Kidney epithelial cell (primary cell): ENCODE measurements around the gene CD177. TPM values are rescaled to one million over a fixed set of nuclear protein-coding genes. Genes with fewer than 3 reads are reported as not detected.
"Not testable (repeated sequence)": the region's sequence is repeated elsewhere in the genome, so short reads cannot be mapped to it uniquely, and the experiment has no call there.

Source experiments
- DNase-seq: peaks from one replicate; pipeline ENCODE4 v3.0.0-alpha.2; 2010; ENCODE audit warnings: low read depth
- H3K27me3 ChIP-seq: 2 replicates; pipeline ENCODE4 v1.6.0; 2011; ENCODE audit warnings: low read length; ENCODE audit not compliant: control insufficient read depth, insufficient read depth
- H3K36me3 ChIP-seq: 2 replicates; pipeline ENCODE4 v1.5.1; 2011; ENCODE audit warnings: low read length; ENCODE audit not compliant: control insufficient read depth, insufficient read depth
- H3K4me3 ChIP-seq: 2 replicates; pipeline ENCODE4 v1.5.1; 2011; ENCODE audit warnings: low read depth, mild to moderate bottlenecking, control low read depth, low read length
- total RNA-seq: library from RNA; depleted of rRNA; stranded (reverse); fragments of >200 nt; gene quantifications from 2 replicates; pipeline ENCODE4 v1.2.3, GENCODE V29; 2015
- TF ChIP-seq, protein P1 (sequence below): IDR thresholded peaks from 2 replicates; pipeline ENCODE4 v1.5.1; 2011; ENCODE audit warnings: mild to moderate bottlenecking, moderate library complexity, low read length, control low read depth, inconsistent platforms; ENCODE audit not compliant: insufficient read depth, poor library complexity, severe bottlenecking

The CD177 gene
- total RNA-seq, 1 donor from 2014 or later: 0.13 TPM

DNA sequence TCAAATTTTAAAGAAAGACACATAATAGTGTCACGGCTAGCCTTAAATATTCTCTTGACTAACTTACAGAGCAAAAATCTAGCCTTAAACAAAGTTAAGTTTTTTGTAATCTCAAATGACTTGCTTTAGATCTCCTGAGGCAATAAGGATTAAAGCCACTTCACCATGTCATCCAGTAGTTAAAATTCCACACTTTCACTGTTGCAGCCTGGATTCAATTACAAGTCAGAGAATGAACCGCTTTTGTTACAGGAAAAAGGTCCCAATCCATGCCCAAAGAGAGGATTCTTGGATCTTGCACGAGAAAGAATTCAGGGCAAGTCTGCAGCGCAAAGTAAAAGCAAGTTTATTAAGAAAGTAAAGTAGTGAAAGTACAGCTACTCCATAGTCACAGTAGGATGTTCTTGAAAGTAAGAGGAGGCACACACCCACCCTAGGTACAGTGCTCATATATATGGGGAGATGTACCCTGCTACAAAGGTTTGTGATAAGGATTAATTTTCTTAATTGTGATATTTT lies 34.6 kb upstream of the CD177 start:
- Histone ChIP-seq H3K27me3 (no peaks in the 10 kb centered on the region), H3K4me3 (no peak overlapping the region), H3K36me3 (no peaks in the 10 kb centered on the region)
- no peak for DNase-seq
- TF ChIP-seq, protein P1, sequence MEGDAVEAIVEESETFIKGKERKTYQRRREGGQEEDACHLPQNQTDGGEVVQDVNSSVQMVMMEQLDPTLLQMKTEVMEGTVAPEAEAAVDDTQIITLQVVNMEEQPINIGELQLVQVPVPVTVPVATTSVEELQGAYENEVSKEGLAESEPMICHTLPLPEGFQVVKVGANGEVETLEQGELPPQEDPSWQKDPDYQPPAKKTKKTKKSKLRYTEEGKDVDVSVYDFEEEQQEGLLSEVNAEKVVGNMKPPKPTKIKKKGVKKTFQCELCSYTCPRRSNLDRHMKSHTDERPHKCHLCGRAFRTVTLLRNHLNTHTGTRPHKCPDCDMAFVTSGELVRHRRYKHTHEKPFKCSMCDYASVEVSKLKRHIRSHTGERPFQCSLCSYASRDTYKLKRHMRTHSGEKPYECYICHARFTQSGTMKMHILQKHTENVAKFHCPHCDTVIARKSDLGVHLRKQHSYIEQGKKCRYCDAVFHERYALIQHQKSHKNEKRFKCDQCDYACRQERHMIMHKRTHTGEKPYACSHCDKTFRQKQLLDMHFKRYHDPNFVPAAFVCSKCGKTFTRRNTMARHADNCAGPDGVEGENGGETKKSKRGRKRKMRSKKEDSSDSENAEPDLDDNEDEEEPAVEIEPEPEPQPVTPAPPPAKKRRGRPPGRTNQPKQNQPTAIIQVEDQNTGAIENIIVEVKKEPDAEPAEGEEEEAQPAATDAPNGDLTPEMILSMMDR: no peak

GRCh38 chr19:43320546-43320945 lies 32.9 kb upstream of the CD177 start:
- Histone ChIP-seq H3K4me3 (no peak overlapping the region), H3K36me3 (no peaks in the 10 kb centered on the region), H3K27me3 (no peaks in the 10 kb centered on the region)
- DNase-seq: no peak
- TF ChIP-seq, protein P1: no peak

- not testable (repeated sequence) for H3K36me3 ChIP-seq
These were observed 26.7 kb upstream of the CD177 start for GRCh38 chr19:43326761-43327160.

DNA sequence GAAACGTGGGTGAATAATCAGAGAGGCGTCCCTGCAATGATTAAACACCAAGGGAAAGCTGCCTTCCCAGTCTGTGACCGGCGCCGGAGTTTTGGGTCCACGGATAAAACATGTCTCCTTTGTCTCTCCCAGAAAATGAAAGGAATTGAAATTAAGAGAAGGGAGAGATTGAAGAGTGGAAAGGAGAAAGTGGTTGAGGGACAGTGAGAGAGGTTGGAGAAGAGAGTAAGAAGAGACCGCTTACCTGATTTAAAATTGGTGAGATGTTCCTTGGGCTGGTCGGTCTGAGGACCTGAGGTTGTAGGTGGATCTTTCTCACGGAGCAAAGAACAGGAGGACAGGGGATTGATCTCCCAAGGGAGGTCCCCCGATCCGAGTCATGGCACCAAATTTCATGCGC lies 24.9 kb upstream of the CD177 start:
- not testable (repeated sequence) for DNase-seq, H3K27me3 ChIP-seq, H3K36me3 ChIP-seq, H3K4me3 ChIP-seq

More at GRCh38 chr19:43326761-43327160, 26.7 kb upstream of the CD177 start:
- not testable (repeated sequence) for H3K27me3 ChIP-seq, H3K4me3 ChIP-seq, DNase-seq

GRCh38 chr19:43329049-43329448 lies 24.4 kb upstream of the CD177 start:
- not testable (repeated sequence) for H3K27me3 ChIP-seq, H3K4me3 ChIP-seq, H3K36me3 ChIP-seq, DNase-seq

- TF ChIP-seq, protein P1: no peak
- DNase-seq: no peak
- H3K27me3 ChIP-seq: no peaks in the 10 kb centered on the region
- H3K36me3 ChIP-seq: no peaks in the 10 kb centered on the region
- H3K4me3 ChIP-seq: no peak overlapping the region
These were observed 23.5 kb upstream of the CD177 start for GRCh38 chr19:43329989-43330388.

DNA sequence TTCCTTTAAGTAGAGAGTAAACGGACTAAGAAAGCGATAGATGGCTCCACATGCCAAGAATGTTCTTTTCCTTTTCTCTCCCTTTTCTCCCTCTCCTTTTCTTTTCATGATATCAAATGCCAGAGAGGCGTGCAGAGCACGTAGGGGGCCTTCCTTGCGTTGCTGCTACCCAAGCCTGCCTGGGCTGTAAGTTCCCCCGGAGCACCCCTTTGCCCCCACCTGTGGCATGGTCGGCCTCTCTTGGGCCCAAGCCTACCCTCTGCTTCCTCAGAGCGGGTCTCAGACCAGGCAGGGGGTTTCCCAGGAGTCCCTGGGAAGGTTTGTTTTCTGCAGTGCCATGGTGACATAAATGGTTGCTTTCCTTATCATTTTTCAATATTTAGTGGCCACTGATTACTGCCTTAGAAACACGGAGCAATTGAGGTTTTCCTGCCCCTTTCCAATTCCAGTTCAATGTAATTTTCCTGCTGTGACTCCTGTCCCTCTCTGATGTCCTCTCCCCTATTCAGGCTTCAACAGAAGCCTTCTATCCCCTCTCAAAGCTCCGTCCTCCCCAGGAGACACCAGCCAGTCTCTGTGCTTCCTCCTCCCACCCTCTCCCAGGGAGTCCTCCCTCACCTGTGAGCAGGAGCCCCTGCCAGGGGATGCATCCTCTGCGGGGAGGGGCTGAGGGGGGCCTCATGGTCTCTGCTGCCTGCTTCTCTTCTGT lies 22.6 kb upstream of the CD177 start:
- Histone ChIP-seq H3K4me3 (no peak overlapping the region), H3K36me3 (no peaks in the 10 kb centered on the region), H3K27me3 (no peaks in the 10 kb centered on the region)
- TF ChIP-seq, protein P1: no peak
- DNase-seq: no peak
